ENCODE data around the gene FOXP2. TPM values are rescaled to one million over a fixed set of nuclear protein-coding genes. Genes with fewer than 3 reads are reported as not detected.
"Not testable (repeated sequence)": the region's sequence is repeated elsewhere in the genome, so short reads cannot be mapped to it uniquely, and the experiment has no call there.

The FOXP2 gene
- total and polyA plus RNA-seq, 9 donors = 5.0 to 26.5 (median 15.0) TPM

DNA sequence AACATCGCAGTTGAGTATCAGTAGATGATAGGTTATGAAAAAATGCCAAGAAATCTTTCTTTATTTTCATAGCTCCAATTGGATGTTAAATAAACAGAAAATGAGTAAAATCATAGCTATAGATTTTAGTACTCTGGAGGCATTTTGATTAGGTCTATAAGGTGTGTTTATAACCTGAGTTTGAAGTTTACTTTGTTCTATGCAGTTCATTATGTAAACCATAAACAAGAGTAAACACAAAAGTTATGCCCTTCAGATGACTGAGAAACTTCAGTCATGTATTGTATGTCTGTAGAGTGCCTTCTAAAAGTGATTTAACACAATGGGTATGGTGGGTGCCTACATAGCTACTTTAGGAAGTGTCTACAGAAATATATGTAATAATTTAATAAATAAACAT is 13.6 kb downstream of the FOXP2 start:
- no peaks in the 10 kb centered on the region for H3K9me3 ChIP-seq
- no peaks in the 10 kb centered on the region for H3K4me1 ChIP-seq (ENCODE audit: insufficient read depth)
- intact Hi-C loops (cut with DNase I) = no loop called here
- H3K27ac ChIP-seq = no peak overlapping the region
- TF ChIP-seq CTCF (IDR thresholded peaks at IDR 0.05) (no peak), EP300 (IDR thresholded peaks at IDR 0.05) (no peak), POLR2A (IDR thresholded peaks at IDR 0.05) (no peak)
- H3K27me3 ChIP-seq = no peaks in the 10 kb centered on the region
- DNase-seq = no peak
- H3K4me3 ChIP-seq = no peak overlapping the region
- 76 to 94% (median 91%) methylated on average over 1 of the region's 1 CpG for WGBS, 3 donors
- no peaks in the 10 kb centered on the region for H3K36me3 ChIP-seq

DNA sequence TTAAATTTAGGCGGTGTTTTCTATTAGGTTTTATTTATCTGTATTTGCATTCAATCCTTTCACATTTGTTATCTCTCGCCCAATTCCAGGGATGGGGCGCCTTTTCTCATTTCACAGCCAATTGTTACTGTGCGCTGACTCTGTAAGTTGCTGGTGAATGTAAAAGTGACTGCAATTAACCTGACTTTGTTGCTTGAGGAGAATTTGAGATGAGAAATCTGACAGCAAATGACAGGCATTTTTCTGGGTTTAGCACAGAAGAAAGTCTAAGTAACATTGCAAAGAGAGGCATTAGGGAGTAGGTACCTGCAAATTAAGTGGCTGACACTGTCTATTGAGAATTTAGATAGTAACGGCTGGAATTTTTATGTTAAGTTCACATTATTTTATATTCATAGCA is 16.6 kb downstream of the FOXP2 start:
- Histone ChIP-seq H3K9me3 (no peaks in the 10 kb centered on the region), H3K36me3 (no peaks in the 10 kb centered on the region), H3K27ac (no peak overlapping the region), H3K4me1 (ENCODE audit: insufficient read depth) (no peaks in the 10 kb centered on the region), H3K27me3 (no peaks in the 10 kb centered on the region), H3K4me3 (no peak overlapping the region)
- WGBS, 3 donors = 94 to 97% (median 97%) methylated on average over 5 of the region's 5 CpGs
- no peak for TF ChIP-seq CTCF (IDR thresholded peaks at IDR 0.05)
- TF ChIP-seq POLR2A (IDR thresholded peaks at IDR 0.05) = no peak
- TF ChIP-seq EP300 (IDR thresholded peaks at IDR 0.05) = no peak
- no peak for DNase-seq
- intact Hi-C loops (cut with DNase I) = no loop called here

- Histone ChIP-seq H3K4me1 (ENCODE audit: insufficient read depth) (no peaks in the 10 kb centered on the region), H3K4me3 (no peak overlapping the region), H3K9me3 (no peaks in the 10 kb centered on the region), H3K27ac (no peak overlapping the region), H3K36me3 (no peaks in the 10 kb centered on the region), H3K27me3 (no peaks in the 10 kb centered on the region)
- DNase-seq = no peak
- intact Hi-C loops (cut with DNase I) = no loop called here
- TF ChIP-seq EP300 (IDR thresholded peaks at IDR 0.05) (no peak), POLR2A (IDR thresholded peaks at IDR 0.05) (no peak), CTCF (IDR thresholded peaks at IDR 0.05) (no peak)
Observed at GRCh38 chr7:114432061-114432460, 17.4 kb downstream of the FOXP2 start.

DNA sequence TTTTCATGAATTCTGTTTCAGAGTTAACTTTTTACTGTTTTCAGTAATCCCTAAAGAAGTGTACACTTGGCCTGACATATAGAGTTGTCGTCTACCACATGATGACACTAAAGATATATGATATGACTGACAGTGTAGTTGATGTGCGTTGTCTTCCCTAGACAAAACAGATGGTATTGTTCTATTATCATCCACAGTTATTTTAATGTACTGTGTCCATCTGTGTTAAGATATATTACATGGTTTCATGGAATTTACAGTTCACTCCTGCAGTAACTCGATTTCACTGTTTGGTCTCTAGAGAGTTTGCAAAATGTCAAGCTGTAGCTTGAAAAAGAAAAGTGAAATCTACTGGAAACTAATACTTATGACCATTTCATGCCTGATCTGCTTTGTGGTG is 18.1 kb downstream of the FOXP2 start:
- Histone ChIP-seq H3K27ac (no peak overlapping the region), H3K27me3 (no peaks in the 10 kb centered on the region), H3K4me3 (no peak overlapping the region), H3K4me1 (ENCODE audit: insufficient read depth) (no peaks in the 10 kb centered on the region), H3K36me3 (no peaks in the 10 kb centered on the region), H3K9me3 (no peaks in the 10 kb centered on the region)
- intact Hi-C loops (cut with DNase I) = no loop called here
- TF ChIP-seq EP300 (IDR thresholded peaks at IDR 0.05) (no peak), CTCF (IDR thresholded peaks at IDR 0.05) (no peak), POLR2A (IDR thresholded peaks at IDR 0.05) (no peak)
- 76 to 86% (median 81%) methylated on average over 3 of the region's 3 CpGs for WGBS, 3 donors
- DNase-seq = no peak

DNA sequence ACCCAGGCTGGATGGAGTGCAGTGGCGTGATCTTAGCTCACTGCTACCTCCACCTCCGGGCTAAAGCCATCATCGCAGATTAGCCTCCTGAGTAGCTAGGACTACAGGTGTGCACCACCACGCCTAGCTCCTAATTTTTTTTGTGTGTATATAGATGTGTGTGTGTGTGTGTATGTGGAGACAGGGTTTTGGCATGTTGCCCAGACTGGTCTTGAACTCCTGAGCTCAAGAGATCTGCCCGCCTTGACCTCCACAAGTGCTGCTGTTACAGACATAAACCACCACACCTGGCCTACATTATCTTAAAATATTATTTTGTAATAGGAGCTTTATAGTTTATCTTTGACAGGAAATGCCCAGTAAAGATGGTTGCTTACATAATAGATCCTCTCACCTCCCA is 25.0 kb downstream of the FOXP2 start:
- WGBS, 3 donors = 93 to 95% (median 94%) methylated on average over 5 of the region's 5 CpGs
- TF ChIP-seq EP300 (IDR thresholded peaks at IDR 0.05) (no peak), POLR2A (IDR thresholded peaks at IDR 0.05) (no peak), CTCF (IDR thresholded peaks at IDR 0.05) (no peak)
- H3K4me1 ChIP-seq (ENCODE audit: insufficient read depth) = no peaks in the 10 kb centered on the region
- H3K36me3 ChIP-seq = no peaks in the 10 kb centered on the region
- no peaks in the 10 kb centered on the region for H3K27me3 ChIP-seq
- H3K4me3 ChIP-seq = no peak overlapping the region
- H3K9me3 ChIP-seq = no peaks in the 10 kb centered on the region
- DNase-seq = no peak
- intact Hi-C loops (cut with DNase I) = no loop called here
- H3K27ac ChIP-seq = no peak overlapping the region

DNA sequence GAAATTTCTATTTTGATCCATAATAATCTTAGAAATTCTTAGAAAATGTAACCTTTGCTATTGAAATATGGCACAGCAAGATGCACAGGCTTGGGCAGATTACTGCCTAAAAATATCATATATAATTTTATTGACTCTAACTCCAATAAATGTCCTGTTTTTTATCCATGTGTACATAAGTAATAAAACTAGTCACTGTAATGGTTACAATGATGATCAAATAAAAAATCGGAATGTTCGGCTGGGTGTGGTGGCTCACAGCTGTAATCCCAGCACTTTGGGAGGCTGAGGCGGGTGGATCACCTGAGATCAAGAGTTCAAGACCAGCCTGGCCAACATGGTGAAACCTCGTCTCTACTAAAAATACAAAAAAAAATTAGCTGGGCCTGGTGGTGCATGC is 26.3 kb downstream of the FOXP2 start:
- H3K36me3 ChIP-seq; H3K9me3 ChIP-seq; DNase-seq; intact Hi-C loops (cut with DNase I); H3K4me3 ChIP-seq; H3K4me1 ChIP-seq (ENCODE audit: insufficient read depth); H3K27ac ChIP-seq; H3K27me3 ChIP-seq: not testable (repeated sequence)
- 91 to 97% (median 96%) methylated on average over 4 of the region's 4 CpGs for WGBS, 3 donors

All from ovary (tissue), 9 donors.